Mucosa of descending colon (tissue), 3 donors: ENCODE results near the gene MRGPRF. TPM values are rescaled to one million over a fixed set of nuclear protein-coding genes. Genes with fewer than 3 reads are reported as not detected.

Experiments
- ATAC-seq: fragments of 200-7000 bp; cut with Tn5 transposase; one replicate; pipeline ENCODE4 v1.9.1; 2020; ENCODE audit warnings: mild to moderate bottlenecking, moderate library complexity
- DNase-seq, 3 donors: peaks; one replicate each; pipeline ENCODE4 v3.0.0-alpha.2; 2020
- H3K36me3 ChIP-seq: fragments of 200-600 bp; one replicate; pipeline ENCODE4 v1.8.0; 2021; ENCODE audit warnings: low read depth, mild to moderate bottlenecking
- H3K4me1 ChIP-seq: fragments of 200-600 bp; one replicate; pipeline ENCODE4 v1.8.0; 2021; ENCODE audit warnings: low read depth, mild to moderate bottlenecking
- H3K4me3 ChIP-seq: fragments of 200-600 bp; one replicate; pipeline ENCODE4 v1.8.0; 2021; ENCODE audit warnings: mild to moderate bottlenecking
- H3K9me3 ChIP-seq: fragments of 200-600 bp; one replicate; pipeline ENCODE4 v1.8.0; 2021; ENCODE audit warnings: mild to moderate bottlenecking
- CTCF ChIP-seq: fragments of 200-600 bp; IDR thresholded peaks from one replicate; pipeline ENCODE4 v1.8.0; 2022; ENCODE audit warnings: antibody characterized with exemption, mild to moderate bottlenecking
- intact Hi-C, 2 donors: fragments of 100-400 bp; cut with DNase I in 1 of 2; cut with micrococcal nuclease in 1 of 2; formaldehyde crosslinking; loops; one replicate each; pipeline versions ENCODE4 v1.11.0 to v1.11.1; 2022; cut with DNase I, micrococcal nuclease
- total RNA-seq, 3 donors: library from RNA; stranded (reverse); fragmentation: NEBNext Ultra II Directional in 2 of 3; extraction: Animal tissue kit (Norgen Biotek cat#: 25700) in 2 of 3; gene quantifications; one replicate each; pipeline versions ENCODE4 v1.2.1 to v1.2.4, GENCODE V29; 2021 to 2023
- donor health status: DM: no; HTN: no; CAD: no; lungs with moderate emphysema.
- donor health status: DM: no; HTN: no; CAD: no.
- donor health status: DM: no; HTN: yes; CAD: no.

The MRGPRF gene
- total RNA-seq, 3 donors from 2014 or later, result 4.7 to 117 (median 14.2) TPM

- no peak for TF ChIP-seq CTCF
- Histone ChIP-seq H3K4me1 (peaks cover 3% of the 10 kb centered on the region), H3K36me3 (no peaks in the 10 kb centered on the region), H3K9me3 (no peaks in the 10 kb centered on the region), H3K4me3 (no peak overlapping the region)
- DNase-seq (no peak), ATAC-seq (no peak)
- intact Hi-C loops, result no loop called here
Observed at GRCh38 chr11:68999093-68999747, 13.8 kb downstream of the MRGPRF start.

GRCh38 chr11:68998390-68998911, 14.6 kb downstream of the MRGPRF start:
- Histone ChIP-seq H3K4me1 (peaks cover 3% of the 10 kb centered on the region), H3K9me3 (no peaks in the 10 kb centered on the region), H3K36me3 (no peaks in the 10 kb centered on the region), H3K4me3 (no peak overlapping the region)
- ATAC-seq, result no peak
- intact Hi-C loops, result no loop called here
- no peak for TF ChIP-seq CTCF
- peak in 1 of 3 donors; percentile 16 for DNase-seq

- ATAC-seq, result no peak
- DNase-seq, result no peak
- no peak overlapping the region for H3K4me3 ChIP-seq
- peaks cover 3% of the 10 kb centered on the region for H3K4me1 ChIP-seq
- no peaks in the 10 kb centered on the region for H3K36me3 ChIP-seq
- no peaks in the 10 kb centered on the region for H3K9me3 ChIP-seq
- no peak for TF ChIP-seq CTCF
- intact Hi-C loops, result no loop called here
Observed at GRCh38 chr11:68997995-68998348, 15.1 kb downstream of the MRGPRF start.

- Histone ChIP-seq H3K9me3 (no peaks in the 10 kb centered on the region), H3K4me3 (no peak overlapping the region), H3K36me3 (no peaks in the 10 kb centered on the region), H3K4me1 (peaks cover 3% of the 10 kb centered on the region)
- TF ChIP-seq CTCF, result no peak
- DNase-seq (peak in 1 of 3 donors; percentile 8), ATAC-seq (no peak)
- intact Hi-C loops, result no loop called here
Observed at GRCh38 chr11:68997124-68997994, 15.7 kb downstream of the MRGPRF start.

- Histone ChIP-seq H3K36me3 (no peaks in the 10 kb centered on the region), H3K4me3 (no peak overlapping the region), H3K4me1 (peaks cover 3% of the 10 kb centered on the region), H3K9me3 (no peaks in the 10 kb centered on the region)
- intact Hi-C loops, result no loop called here
- no peak for ATAC-seq
- TF ChIP-seq CTCF, result no peak
- DNase-seq, result no peak
Observed at GRCh38 chr11:68996376-68997123, 16.5 kb downstream of the MRGPRF start.
